Suprapubic skin (tissue), 3 donors: ENCODE data around the gene PDZRN3.

Source experiments
- POLR2A ChIP-seq, 2 donors: fragments of 450-650 bp; IDR thresholded peaks; one replicate each; pipeline ENCODE4 v1.6.1; 2017; ENCODE audit warnings: antibody characterized with exemption in 2 of 2, mild to moderate bottlenecking in 2 of 2, moderate library complexity in 2 of 2
- TF ChIP-seq, protein P1 (sequence below), 2 donors: fragments of 200-600 bp in 1 of 2; fragments of 450-650 bp in 1 of 2; sonication (generic) in 1 of 2; IDR thresholded peaks; one replicate each; pipeline ENCODE4 v1.5.1; 2016 to 2019; ENCODE audit warnings: antibody characterized with exemption in 2 of 2, mild to moderate bottlenecking in 1 of 2, moderate library complexity in 1 of 2

- TF ChIP-seq, protein P1, sequence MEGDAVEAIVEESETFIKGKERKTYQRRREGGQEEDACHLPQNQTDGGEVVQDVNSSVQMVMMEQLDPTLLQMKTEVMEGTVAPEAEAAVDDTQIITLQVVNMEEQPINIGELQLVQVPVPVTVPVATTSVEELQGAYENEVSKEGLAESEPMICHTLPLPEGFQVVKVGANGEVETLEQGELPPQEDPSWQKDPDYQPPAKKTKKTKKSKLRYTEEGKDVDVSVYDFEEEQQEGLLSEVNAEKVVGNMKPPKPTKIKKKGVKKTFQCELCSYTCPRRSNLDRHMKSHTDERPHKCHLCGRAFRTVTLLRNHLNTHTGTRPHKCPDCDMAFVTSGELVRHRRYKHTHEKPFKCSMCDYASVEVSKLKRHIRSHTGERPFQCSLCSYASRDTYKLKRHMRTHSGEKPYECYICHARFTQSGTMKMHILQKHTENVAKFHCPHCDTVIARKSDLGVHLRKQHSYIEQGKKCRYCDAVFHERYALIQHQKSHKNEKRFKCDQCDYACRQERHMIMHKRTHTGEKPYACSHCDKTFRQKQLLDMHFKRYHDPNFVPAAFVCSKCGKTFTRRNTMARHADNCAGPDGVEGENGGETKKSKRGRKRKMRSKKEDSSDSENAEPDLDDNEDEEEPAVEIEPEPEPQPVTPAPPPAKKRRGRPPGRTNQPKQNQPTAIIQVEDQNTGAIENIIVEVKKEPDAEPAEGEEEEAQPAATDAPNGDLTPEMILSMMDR (IDR thresholded peaks at IDR 0.05), result no peak
- TF ChIP-seq POLR2A (IDR thresholded peaks at IDR 0.05), result no peak
Measured at GRCh38 chr3:73385568-73385967, 239.2 kb downstream of the PDZRN3 start.
